ENCODE results near the gene CDHR1.
"Not testable (repeated sequence)": the region's sequence is repeated elsewhere in the genome, so short reads cannot be mapped to it uniquely, and the experiment has no call there.

Gene CDHR1

GRCh38 chr10:84176351-84176750 is 18.0 kb upstream of the CDHR1 start:
- TF ChIP-seq CTCF (IDR thresholded peaks at IDR 0.05): no peak
- Histone ChIP-seq H3K4me3 (no peak overlapping the region), H3K27ac (no peak overlapping the region)
- DNase-seq (ENCODE audit: low spot score): peak; percentile 58

GRCh38 chr10:84176836-84177474 is 17.4 kb upstream of the CDHR1 start:
- Histone ChIP-seq H3K4me3 (no peak overlapping the region), H3K27ac (no peak overlapping the region)
- TF ChIP-seq CTCF (IDR thresholded peaks at IDR 0.05): no peak
- peak; percentile 31 for DNase-seq (ENCODE audit: low spot score)

GRCh38 chr10:84177541-84178141 is 16.7 kb upstream of the CDHR1 start:
- DNase-seq (ENCODE audit: low spot score): peak; percentile 61
- Histone ChIP-seq H3K4me3 (no peak overlapping the region), H3K27ac (no peak overlapping the region)
- TF ChIP-seq CTCF (IDR thresholded peaks at IDR 0.05): no peak

GRCh38 chr10:84178160-84178609 is 16.2 kb upstream of the CDHR1 start:
- Histone ChIP-seq H3K27ac (no peak overlapping the region), H3K4me3 (no peak overlapping the region)
- TF ChIP-seq CTCF (IDR thresholded peaks at IDR 0.05): no peak
- peak; percentile 9 for DNase-seq (ENCODE audit: low spot score)

- no peak overlapping the region for H3K4me3 ChIP-seq
- no peak for TF ChIP-seq CTCF (IDR thresholded peaks at IDR 0.05)
- peak; percentile 70 for DNase-seq (ENCODE audit: low spot score)
- no peak overlapping the region for H3K27ac ChIP-seq
Measured at GRCh38 chr10:84179059-84179710, 15.2 kb upstream of the CDHR1 start.

GRCh38 chr10:84180386-84180785 is 14.0 kb upstream of the CDHR1 start:
- peak; percentile 19 for DNase-seq (ENCODE audit: low spot score)
- not testable (repeated sequence) for H3K4me3 ChIP-seq, H3K27ac ChIP-seq

- no peak for DNase-seq (ENCODE audit: low spot score)
- Histone ChIP-seq H3K4me3 (no peak overlapping the region), H3K27ac (no peak overlapping the region)
- TF ChIP-seq CTCF (IDR thresholded peaks at IDR 0.05): no peak
Measured at GRCh38 chr10:84181631-84182030, 12.7 kb upstream of the CDHR1 start.
